SW480 (cell line): ENCODE measurements around the gene TBX4.

ENCODE experiments used
- DNase-seq: peaks from one replicate; pipeline ENCODE4 v3.0.0-alpha.2; 2016; ENCODE audit warnings: low spot score

The TBX4 gene

DNA sequence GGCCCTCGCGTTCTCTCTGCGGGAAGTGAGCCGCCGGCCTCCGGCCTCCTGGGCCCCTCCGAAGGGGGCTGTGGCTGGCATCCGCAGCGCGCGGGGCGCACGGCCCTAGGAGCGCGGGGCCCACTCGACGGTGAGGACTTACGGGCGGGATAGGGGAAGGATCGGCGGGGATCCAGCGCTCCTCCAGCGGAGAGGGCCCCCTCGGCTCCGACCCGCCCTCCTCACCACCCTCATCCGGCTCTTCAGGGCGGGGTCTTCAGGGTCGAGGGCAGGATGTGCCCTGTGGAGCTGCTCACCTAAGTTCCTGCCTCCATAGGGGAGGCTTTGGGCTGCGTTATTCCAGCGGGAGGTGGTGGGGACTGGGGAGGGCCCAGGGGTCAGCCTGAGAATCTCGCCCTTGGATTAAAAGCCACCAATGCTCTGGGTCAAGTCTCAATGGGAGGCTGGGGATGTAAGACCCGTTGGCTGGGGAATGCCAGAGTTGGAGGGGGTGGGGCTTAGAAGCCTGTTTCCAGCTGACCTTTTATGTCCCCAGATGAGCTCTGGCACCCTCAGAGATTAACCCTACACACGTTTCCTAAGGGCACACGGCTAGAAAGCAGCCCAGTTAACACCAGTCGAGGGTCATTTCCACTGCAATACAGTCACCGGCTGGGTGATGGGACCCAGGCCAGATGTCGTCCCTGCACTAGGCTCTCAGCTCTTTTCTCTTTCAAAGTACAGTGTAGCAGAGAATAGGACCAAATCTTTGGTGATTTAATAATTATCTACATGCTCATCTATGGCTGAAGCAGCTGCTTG lies 39.2 kb upstream of the TBX4 start:
- peak; percentile 8 for DNase-seq

DNA sequence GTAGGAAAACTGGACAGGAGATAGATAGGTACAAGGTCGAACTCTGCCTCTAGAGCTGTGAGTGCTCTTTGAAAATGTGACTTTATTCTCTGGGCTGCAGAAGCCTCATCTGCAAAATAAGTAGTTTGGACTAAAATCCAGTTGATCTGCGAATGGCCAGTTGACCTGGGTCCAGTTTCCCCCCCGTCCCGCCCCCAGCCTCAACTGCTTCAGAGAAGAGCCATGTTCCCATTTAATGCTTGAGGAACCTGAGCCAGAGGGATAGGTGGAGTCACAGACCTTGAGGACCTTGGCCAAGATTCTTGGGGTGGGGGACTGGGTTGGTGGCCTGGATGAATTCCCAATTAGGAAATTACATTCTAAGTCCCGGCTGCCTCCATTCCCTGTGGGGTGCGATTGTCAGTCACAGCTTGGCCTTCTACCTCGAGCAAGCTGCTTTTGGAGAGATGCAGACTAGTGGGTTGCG lies 38.5 kb upstream of the TBX4 start:
- DNase-seq: no peak

DNA sequence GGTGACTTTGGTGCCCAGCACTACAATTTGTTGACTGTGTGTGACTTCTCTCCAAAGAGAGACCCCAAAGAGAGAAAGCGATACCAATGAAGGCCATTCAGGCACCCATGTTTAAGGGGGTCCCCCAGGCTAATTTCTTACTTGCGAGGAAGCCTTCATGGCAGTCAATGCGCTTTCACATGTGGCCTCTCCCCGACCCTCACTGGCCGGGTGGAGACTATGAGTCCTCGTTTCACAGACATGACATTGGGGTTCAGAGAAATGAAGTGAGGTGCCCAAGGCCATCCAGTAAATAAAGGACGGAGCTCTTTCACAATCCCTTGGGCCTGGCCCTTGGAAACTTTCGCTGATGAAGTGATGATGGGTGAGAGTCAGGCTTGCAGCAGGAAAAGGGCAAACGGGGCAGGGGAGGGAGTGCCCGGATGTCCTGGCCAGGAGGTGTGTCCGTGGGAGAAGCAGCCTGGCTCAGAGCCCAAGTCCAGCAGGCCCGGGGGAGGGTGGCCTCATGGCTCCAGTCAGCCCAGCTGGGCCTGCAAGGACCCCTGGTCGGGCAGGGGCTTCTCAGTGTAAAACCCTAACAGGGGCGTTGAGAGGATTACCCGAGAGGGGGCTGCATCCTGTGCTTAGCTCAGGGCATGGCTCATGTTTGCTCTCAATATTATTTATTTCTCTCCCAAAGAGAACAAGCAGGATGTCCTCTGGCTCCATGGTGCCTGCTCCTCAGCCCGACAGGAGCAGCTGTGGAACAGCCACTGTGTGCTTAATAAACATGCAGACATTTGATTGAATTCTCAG lies 37.9 kb upstream of the TBX4 start:
- no peak for DNase-seq

- no peak for DNase-seq
Observed at GRCh38 chr17:61414936-61415251, 37.3 kb upstream of the TBX4 start.

GRCh38 chr17:61415374-61416210 lies 36.6 kb upstream of the TBX4 start:
- DNase-seq: no peak

DNA sequence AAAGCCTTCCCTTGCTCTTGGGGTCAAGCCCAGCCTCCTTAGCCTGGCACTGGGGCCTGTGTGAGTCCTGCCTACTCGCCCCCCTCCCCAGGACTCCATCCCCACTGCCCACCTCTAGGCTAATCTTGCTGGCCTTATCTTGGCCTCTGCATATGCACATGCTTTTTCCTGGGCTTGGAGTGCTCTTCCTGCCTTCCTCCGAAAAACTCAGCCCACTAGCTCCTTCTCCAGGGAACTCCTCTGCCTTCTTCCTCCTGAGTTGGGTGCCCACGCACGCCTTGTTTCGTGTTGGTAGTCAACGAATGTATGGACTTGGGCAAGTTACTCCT lies 36.0 kb upstream of the TBX4 start:
- no peak for DNase-seq

DNA sequence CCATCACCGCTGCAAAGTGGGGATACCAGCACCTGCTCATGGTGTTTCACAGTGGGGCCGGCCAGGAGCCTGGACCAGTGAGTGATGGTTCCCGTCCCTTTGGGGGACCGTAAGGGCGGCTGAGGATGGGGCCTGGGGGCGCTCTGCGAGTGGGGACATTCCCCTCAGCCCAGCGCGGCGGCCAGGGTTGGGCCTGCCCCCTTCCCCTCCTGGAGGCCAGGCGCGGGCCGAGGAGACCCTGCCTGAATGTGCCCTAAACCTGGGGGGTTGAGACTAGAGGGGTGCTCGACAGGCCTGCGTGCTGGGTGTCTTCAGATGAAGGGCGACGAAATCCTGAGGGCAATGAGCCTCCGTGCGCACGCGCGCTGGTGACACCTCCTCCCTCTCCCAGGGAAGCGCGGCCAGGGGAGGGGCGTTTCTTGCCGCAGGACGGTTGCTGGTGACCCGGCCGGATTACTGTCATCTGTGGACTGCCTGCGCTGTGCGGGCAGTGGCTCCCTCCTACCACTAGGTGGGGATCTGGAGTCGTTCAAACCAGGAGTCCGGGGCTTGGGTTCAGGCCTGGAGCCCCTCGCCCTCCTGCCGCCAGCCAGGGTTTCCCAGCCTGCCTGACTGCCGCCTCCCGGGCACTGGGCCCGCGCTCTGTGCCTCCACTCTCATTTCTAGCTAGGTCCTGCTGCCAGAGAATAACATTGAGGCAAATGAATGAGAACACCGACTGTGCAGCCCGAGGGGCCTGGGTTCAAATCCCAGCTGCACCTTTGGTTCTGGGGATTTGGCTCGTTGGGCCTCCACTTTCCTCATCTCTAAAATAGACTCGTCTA lies 35.5 kb upstream of the TBX4 start:
- DNase-seq: peak; percentile 85

DNA sequence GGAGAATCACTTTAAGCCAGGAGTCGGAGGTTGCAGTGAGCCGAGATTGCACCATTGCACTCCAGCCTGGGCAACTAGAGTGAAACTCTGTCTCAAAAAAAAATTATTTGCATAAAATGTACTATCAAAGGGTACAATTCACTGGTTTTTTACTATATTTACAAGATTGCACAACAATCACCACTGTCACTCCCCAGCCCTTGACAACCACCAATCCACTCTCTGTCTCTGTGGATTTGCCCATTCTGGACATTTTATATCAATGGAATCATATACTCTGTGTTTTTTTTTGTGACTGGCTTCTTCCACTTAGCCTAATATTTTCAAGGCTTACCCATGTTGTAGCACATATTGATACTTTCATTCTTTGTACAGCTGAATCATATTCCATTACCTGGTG lies 33.8 kb upstream of the TBX4 start:
- no peak for DNase-seq

DNA sequence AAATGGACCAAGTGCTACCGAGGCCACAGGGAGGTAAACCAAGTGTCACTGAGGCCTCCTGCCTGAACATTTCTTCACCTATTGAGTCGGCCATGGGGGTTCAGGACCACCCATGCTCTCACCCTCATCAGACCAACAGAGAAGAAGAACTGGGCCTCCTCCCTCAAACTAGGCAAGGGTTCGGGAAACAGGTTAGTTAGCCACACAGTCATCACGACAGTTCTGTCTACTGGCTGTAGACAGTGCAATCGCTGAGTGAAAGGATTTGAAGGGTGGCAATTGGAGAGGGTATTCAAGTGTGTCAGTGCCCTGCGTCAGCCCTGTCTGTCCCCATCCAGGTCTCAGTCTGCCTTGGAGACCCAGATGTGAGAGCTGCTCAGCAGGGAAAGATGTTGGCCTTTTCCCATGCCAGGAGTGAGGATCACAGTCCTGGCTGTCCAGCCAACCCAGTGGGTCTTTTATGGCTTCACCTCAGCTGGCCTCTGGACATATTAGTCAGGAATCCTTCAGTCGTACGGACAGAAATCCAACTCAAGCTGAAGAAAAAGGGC lies 32.7 kb upstream of the TBX4 start:
- no peak for DNase-seq

DNA sequence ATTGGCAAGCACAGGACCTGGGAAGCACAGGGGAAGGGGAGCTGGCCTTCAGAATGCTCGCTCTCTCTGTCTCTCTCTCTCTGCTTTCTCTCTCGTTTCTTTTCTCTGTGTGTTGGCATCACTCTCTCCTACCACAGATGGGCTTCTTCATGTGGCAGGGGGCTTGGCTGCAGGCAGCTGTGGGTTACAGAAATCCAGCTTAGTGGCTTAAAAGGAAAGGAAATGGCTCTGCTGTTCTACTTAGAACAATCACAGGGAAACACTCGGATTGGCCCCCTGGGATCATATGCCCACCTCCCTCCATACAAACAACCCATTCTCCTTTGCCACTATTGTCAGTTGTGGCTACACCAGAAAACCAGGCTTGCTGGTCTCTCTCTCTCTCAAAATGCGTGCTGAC lies 32.2 kb upstream of the TBX4 start:
- DNase-seq: no peak

DNA sequence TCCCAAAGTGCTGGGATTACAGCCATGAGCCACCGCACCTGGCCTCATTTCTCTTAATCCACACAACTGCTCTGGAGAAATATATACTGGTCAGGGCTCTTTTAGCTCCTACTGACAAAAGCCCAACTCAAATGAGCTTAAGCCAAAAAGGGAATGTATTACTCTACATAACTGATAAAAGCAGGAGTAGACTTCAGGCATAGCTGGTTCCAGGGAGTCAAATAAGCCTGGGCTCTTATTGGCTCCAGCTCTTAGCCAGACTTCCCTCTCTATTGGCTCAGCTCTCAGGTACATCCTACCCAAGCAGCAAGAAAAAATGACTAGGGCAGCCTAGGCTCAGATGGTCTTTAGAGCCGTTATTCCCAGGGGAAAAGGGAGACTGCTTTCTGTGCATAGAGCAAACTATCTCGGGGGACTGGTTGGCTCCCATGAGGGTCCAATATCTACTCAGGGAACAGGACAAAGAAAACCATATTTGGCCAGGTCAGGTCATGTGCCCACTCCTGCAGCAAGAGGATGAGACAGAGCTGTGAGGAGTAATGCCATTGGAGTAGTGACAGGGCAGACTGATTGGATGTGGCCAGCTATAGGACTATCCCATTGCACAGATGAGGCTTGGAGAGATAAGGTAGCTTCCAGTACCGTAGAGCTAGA lies 31.4 kb upstream of the TBX4 start:
- no peak for DNase-seq

DNA sequence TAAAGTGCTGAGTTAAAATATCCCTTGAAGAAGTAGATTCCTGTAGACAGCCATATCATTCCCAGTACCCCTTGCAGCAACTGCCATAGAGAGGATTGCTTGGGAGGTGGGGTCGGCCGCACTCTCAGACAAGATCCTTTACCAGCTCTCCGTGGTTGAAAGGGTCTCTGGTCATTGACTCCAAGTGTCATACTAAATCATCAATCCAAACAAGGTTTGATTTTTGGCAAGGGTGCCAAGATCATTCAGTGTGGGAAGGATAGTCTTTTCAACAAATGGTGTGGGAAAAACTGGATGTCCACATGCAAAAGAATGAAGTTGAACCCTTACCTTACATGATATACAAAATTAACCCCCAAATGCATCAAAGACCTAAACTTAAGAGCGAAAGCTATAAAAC lies 30.8 kb upstream of the TBX4 start:
- DNase-seq: no peak

DNA sequence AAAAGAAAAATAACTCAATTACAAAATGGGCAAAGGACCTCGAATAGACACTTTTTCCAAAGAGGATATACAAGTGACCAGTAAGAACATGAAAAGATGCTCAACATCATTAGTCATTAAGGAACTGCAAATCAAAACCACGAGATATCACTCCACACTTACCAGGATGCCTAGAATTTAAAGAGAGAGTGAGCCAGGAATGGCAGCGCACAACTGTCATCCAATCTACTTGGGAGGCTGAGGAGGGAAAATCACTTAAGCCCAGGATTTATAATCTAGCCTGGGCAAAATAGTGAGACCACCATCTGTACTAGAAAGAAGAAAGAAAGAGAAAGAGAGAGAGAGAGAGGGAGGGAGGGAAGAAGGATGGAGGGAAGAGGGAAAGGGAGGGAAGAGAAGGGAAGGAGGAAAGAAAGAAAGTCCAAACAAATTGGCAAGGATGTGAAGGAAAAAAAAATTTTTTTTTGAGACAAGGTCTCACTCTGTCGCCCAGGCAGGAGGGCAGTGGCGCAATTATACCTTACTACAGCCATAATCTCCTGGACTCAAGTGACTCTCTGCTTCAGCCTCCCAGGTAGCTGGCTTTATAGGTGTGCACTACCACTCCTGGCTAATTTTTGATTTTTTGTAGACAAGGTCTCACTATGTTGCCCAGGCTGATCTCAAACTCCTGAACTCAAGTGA lies 30.0 kb upstream of the TBX4 start:
- DNase-seq: no peak

DNA sequence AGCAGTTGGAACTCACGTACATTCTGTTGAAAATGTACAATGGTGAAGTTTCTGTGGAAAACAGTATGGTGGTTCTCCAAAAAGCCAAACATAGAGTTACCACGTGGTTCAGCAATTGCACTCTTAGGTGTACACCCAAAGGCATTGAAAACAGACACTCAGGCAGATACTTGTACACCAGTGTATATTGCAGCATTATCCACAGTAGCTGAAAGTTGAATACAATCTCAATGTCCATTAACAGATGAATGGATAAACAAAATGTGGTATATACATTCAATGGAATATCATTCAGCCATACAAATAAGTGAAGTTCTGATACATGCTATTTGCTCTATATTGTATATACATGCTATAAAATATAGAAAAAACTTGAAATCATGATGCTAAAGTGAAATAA lies 29.4 kb upstream of the TBX4 start:
- no peak for DNase-seq

GRCh38 chr17:61423967-61424649 lies 28.1 kb upstream of the TBX4 start:
- no peak for DNase-seq

GRCh38 chr17:61425682-61426481 lies 26.3 kb upstream of the TBX4 start:
- no peak for DNase-seq

DNA sequence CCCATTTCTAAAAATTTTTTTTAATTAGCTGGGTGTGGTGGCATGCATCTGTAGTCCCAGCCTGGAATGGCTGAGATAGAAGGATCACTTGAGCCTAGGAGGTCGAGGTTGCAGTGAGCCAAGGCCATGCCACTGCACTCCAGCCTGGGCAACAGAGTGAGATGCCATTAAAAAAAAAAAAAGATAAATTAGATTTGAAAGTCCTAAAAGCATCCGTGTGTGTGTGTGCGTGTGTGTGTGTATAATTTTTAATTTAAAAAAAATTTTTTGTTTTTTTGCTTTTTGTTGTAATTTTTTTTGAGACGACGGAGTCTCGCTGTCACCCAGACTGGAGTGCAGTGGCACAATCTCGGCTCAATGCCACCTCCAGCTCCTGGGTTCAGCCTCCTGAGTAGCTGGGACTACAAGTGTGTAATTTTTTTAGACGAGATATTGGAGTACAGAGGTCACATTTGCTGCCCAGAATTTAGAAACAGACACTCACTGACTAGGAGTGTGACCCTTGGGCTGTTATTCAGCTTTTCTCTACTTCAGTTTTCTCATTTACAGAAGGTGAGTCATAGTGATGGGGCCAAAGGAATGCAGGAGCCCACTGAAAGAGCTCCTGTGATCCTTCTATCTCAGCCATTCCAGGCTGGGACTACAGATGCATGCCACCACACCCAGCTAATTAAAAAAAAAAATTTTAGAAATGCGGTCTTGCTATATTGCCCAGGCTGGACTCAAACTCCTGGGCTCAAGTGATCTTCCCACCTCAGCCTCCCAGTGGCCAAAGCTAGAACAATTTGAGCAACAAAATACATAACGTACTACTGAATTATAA lies 25.5 kb upstream of the TBX4 start:
- peak; percentile 79 for DNase-seq

DNA sequence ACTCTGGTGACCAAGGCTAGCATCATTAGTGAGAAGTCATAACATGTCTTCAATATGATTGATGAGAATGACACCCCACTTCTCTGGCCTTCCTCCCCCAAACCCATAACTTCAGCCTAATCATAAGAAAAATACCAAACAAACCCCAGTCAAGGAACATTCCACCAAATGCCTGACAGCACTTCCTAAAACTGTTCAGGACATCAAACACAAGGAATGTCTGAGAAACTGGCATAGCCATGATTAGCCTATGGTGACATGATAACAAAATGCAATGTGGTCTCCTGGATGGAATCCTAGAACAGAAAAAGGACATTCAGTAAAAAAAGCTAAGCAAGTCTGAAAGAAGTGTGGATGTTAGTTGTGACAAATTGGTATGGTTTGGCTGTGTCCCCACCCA lies 24.7 kb upstream of the TBX4 start:
- DNase-seq: no peak
